HCT116 (cell line): ENCODE data around the gene NFATC3. TPM values are rescaled to one million over a fixed set of nuclear protein-coding genes. Genes with fewer than 3 reads are reported as not detected.
A peak's percentile ranks its signal among the peaks of the same experiment; 100 is the strongest.

Source experiments
- ATAC-seq: fragments of 200-7000 bp; cut with Tn5 transposase; 2 replicates; pipeline ENCODE4 v1.9.1; 2020; ENCODE audit warnings: mild to moderate bottlenecking, moderate library complexity
- Bru-seq: library from RNA; stranded (reverse); fragments of 400-500 nt; gene quantifications from one replicate; lab custom pipeline; 2021; lab: Mats Ljungman, UMichigan
- BruChase-seq, 2 experiments: library from RNA; stranded (reverse); fragments of 400-500 nt; gene quantifications; one replicate each; lab custom pipeline; 2021; lab: Mats Ljungman, UMichigan
- BruUV-seq: library from RNA; stranded (reverse); fragments of 400-500 nt; replicated peaks from 2 replicates; lab custom pipeline; 2021; lab: Mats Ljungman, UMichigan
- CTCF ChIA-PET: fragments of 300-600 bp; sonication (Branson Sonifier 250); formaldehyde crosslinking; loops from one replicate; lab custom pipeline; 2021; ENCODE audit warnings: antibody characterized with exemption; lab: Charles Lee
- POLR2A ChIA-PET: fragments of 300-600, 350-600 bp; sonication (Branson Sonifier 250); formaldehyde crosslinking; loops from one replicate; lab custom pipeline; 2021; ENCODE audit warnings: antibody characterized with exemption; lab: Charles Lee
- RAD21 ChIA-PET, 2 experiments: fragments of 300-600 bp; sonication (Branson Sonifier 250); formaldehyde crosslinking; loops; one replicate each; lab custom pipeline; 2023; ENCODE audit warnings: low total read pairs in 2 of 2; ENCODE audit not compliant: uncharacterized antibody in 2 of 2, unreplicated experiment in 2 of 2, low non-redundant PET in 1 of 2; lab: Charles Lee
- DNase-seq: peaks from one replicate; pipeline ENCODE4 v3.0.0-alpha.2; 2010; ENCODE audit warnings: low read depth, low spot score
- H2AFZ ChIP-seq: fragments of 200-600 bp; shearing (Covaris generic), sonication (generic); 2 replicates; pipeline ENCODE4 v1.6.1; 2017; ENCODE audit warnings: low read depth, mixed run types, mixed read lengths, antibody characterized with exemption, low read length; ENCODE audit not compliant: poor library complexity, severe bottlenecking
- H3K27ac ChIP-seq: 2 replicates; pipeline ENCODE4 v1.5.1; 2012; ENCODE audit warnings: low read depth, low read length
- H3K27me3 ChIP-seq: fragments of 200-600 bp; sonication (generic); 2 replicates; pipeline ENCODE4 v1.6.1; 2016; ENCODE audit warnings: mixed run types, low read length, mixed read lengths; ENCODE audit not compliant: insufficient read depth
- H3K36me3 ChIP-seq, 2 experiments: fragments of 200-500 bp in 1 of 2; fragments of 200-600 bp in 1 of 2; sonication (Bioruptor generic) in 1 of 2; sonication (generic) in 1 of 2; 2 replicates each; pipeline versions ENCODE4 v1.5.1 to v1.6.1; 2014 to 2016; ENCODE audit warnings: low read length in 2 of 2, inconsistent platforms in 1 of 2, mixed read lengths in 1 of 2, mixed run types in 1 of 2; ENCODE audit not compliant: insufficient read depth in 2 of 2, control insufficient read depth in 1 of 2
- H3K4me1 ChIP-seq, 2 experiments: fragments of 200-600 bp in 1 of 2; sonication (generic) in 1 of 2; 2 replicates each; pipeline versions ENCODE4 v1.5.1 to v1.6.1; 2012 to 2017; ENCODE audit warnings: low read length in 2 of 2, inconsistent platforms in 1 of 2, mild to moderate bottlenecking in 1 of 2, mixed read lengths in 1 of 2, mixed run types in 1 of 2, moderate library complexity in 1 of 2; ENCODE audit not compliant: insufficient read depth in 2 of 2, control insufficient read depth in 1 of 2
- H3K4me2 ChIP-seq: fragments of 200-600 bp; sonication (generic); 2 replicates; pipeline ENCODE4 v1.6.1; 2017; ENCODE audit warnings: mixed run types, low read length, mixed read lengths
- H3K4me3 ChIP-seq, 2 experiments: fragments of 200-600 bp in 1 of 2; sonication (generic) in 1 of 2; replicated peaks in 1 of 2; 2 replicates each; pipeline ENCODE4 v1.5.1; 2011 to 2016; ENCODE audit warnings: low read length in 2 of 2, control low read depth in 1 of 2, low read depth in 1 of 2, mild to moderate bottlenecking in 1 of 2, mixed read lengths in 1 of 2, mixed run types in 1 of 2
- H3K79me2 ChIP-seq: fragments of 200-600 bp; sonication (generic); 2 replicates; pipeline ENCODE4 v1.6.1; 2017; ENCODE audit warnings: mild to moderate bottlenecking, mixed run types, low read length, moderate library complexity, mixed read lengths; ENCODE audit not compliant: insufficient read depth
- H3K9ac ChIP-seq: fragments of 200-600 bp; sonication (generic); 2 replicates; pipeline ENCODE4 v1.6.1; 2016; ENCODE audit warnings: low read length, mixed read lengths
- H3K9me2 ChIP-seq: fragments of 200-600 bp; sonication (generic), shearing (Covaris generic); 2 replicates; pipeline ENCODE4 v1.6.1; 2017; ENCODE audit warnings: mixed run types, mild to moderate bottlenecking, moderate library complexity; ENCODE audit not compliant: insufficient read depth
- H3K9me3 ChIP-seq, 2 experiments: fragments of 200-500 bp in 1 of 2; fragments of 200-600 bp in 1 of 2; sonication (Bioruptor generic) in 1 of 2; sonication (generic) in 1 of 2; 2 replicates each; pipeline ENCODE4 v1.6.1; 2014 to 2017; ENCODE audit warnings: low read length in 2 of 2, mixed read lengths in 2 of 2, inconsistent platforms in 1 of 2, low read depth in 1 of 2, mild to moderate bottlenecking in 1 of 2, mixed run types in 1 of 2, moderate library complexity in 1 of 2; ENCODE audit not compliant: control insufficient read depth in 1 of 2, insufficient read depth in 1 of 2
- H4K20me1 ChIP-seq: fragments of 200-600 bp; sonication (generic), shearing (Covaris generic); 2 replicates; pipeline ENCODE4 v1.6.1; 2017; ENCODE audit warnings: mixed run types, mild to moderate bottlenecking, moderate library complexity; ENCODE audit not compliant: insufficient read depth
- MAX ChIP-seq: IDR thresholded peaks from 2 replicates; pipeline ENCODE4 v1.6.1; 2012
- POLR2AphosphoS5 ChIP-seq: IDR thresholded peaks from 2 replicates; pipeline ENCODE4 v1.6.1; 2011; ENCODE audit warnings: mild to moderate bottlenecking, low read depth, low read length, moderate library complexity
- ZFX ChIP-seq: fragments of 450-650 bp; IDR thresholded peaks from 2 replicates; pipeline ENCODE4 v1.6.1; 2017
- intact Hi-C: fragments of 100-400 bp; cut with micrococcal nuclease; formaldehyde crosslinking; loops from 2 replicates; pipeline ENCODE4 v1.10.0; 2022
- long read RNA-seq: library from polyadenylated mRNA; unstranded; transcript quantifications from one replicate; pipeline ENCODE4 v2.0.0, GENCODE V29; 2021; ENCODE audit not compliant: unreplicated experiment
- polyA plus RNA-seq: library from polyadenylated mRNA; unstranded; fragments of >200 nt; gene quantifications from 2 replicates; pipeline ENCODE4 v1.2.1, GENCODE V29; 2012; ENCODE audit warnings: missing spikeins
- total RNA-seq: library from RNA; stranded (reverse); gene quantifications from one replicate; pipeline ENCODE4 v1.2.1, GENCODE V29; 2021; ENCODE audit not compliant: unreplicated experiment

NFATC3 gene
- total RNA-seq (25.6 TPM), Bru-seq, nascent RNA (percentile 65 among the genes with signal in this experiment), BruChase-seq, experiment 1, labeled RNA remaining after a 6-hour chase (percentile 61 among the genes with signal in this experiment), BruChase-seq, experiment 2, labeled RNA remaining after a 2-hour chase (percentile 65 among the genes with signal in this experiment)
- polyA plus RNA-seq, result 5.2 and 7.2 TPM in 2 replicates
- long read RNA-seq, full-length matches to known transcripts, result 9 of 20 reads
- long read RNA-seq, partial matches to known transcripts, result 8 of 20 reads
- long read RNA-seq, other reads (novel, unspliced or antisense), result 3 of 20 reads

DNA sequence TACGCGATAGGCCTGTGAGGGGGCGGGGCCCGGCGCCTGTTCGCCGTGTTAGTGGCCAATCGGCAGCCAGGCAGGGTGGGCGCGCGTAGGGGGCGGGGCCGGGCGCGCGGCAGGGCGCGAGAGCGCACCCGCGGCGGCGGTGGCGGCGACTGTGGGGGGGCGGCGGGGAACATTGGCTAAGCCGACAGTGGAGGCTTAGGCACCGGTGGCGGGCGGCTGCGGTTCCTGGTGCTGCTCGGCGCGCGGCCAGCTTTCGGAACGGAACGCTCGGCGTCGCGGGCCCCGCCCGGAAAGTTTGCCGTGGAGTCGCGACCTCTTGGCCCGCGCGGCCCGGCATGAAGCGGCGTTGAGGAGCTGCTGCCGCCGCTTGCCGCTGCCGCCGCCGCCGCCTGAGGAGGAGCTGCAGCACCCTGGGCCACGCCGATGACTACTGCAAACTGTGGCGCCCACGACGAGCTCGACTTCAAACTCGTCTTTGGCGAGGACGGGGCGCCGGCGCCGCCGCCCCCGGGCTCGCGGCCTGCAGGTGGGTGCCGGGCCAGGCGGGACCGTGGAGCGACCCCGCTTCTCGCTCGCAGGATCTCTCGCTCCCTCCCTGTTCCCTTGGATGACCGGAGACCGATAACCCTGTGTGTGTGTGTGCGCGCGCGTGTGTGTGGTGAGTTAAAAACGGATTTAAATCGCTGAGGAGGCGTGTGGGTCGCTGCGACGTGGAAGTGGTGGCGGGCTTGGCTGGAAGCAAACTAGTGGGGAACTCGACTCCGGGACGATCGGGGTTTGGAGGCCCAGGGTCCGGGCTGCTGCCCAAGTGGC, at the start of gene NFATC3:
NFATC3 (plus strand) TSS at position 112 of the 813 bp plus-strand sequence; CDS start at position 424, 312 bp downstream.
- Histone ChIP-seq H2AFZ (no peak within 1 kb of the TSS), H3K4me2 (peak within 1 kb of the TSS; percentile 74), H3K79me2 (peaks cover 51% of the 10 kb centered on the region), H3K27ac (peak within 1 kb of the TSS; percentile 94), H3K9me2 (no peaks in the 10 kb centered on the region), H3K27me3 (no peaks in the 10 kb centered on the region), H3K9ac (peak within 1 kb of the TSS; percentile 87), H3K4me3 (peak within 1 kb of the TSS; percentile 92), H3K4me1 (peaks cover 7 to 11% of the 10 kb centered on the region in 2 experiments; a peak in 2 of 4 replicates), H3K36me3 (no peaks in the 10 kb centered on the region), H4K20me1 (no peaks in the 10 kb centered on the region; the same call in 1 of the 2 replicates), H3K9me3 (no peaks in the 10 kb centered on the region)
- CTCF ChIA-PET, result interaction anchor here (0.9 to 1.6 kb wide), 2 partner anchors 8 to 21 kb away, joined by 3 to 14 read pairs; no protein-coding TSS in a partner anchor
- RAD21 ChIA-PET, result interaction anchor here (0.6 to 1.1 kb wide), 3 partner anchors 21 to 226 kb away, joined by 3 to 4 read pairs (median 3); no protein-coding TSS in a partner anchor
- POLR2A ChIA-PET, result interaction anchor here (0.6 kb wide), 1 partner anchor 221 kb away, joined by 4 read pairs; no protein-coding TSS in a partner anchor
- intact Hi-C loops, result loop anchor here (2.0 kb wide), 1 partner anchor 143 kb away; no protein-coding TSS in a partner anchor
- DNase-seq, result peak; percentile 86
- BruUV-seq, result no TSS peak
- TF ChIP-seq POLR2AphosphoS5 (peak; percentile 70; the same call in 1 of the 2 replicates), ZFX (peak; percentile 89), MAX (no peak)
- peak; percentile 93 for ATAC-seq
